CMK (cell line): ENCODE results near the gene SYNRG.
"Not testable (repeated sequence)": the region's sequence is repeated elsewhere in the genome, so short reads cannot be mapped to it uniquely, and the experiment has no call there.

ENCODE experiments used
- DNase-seq: peaks from one replicate; pipeline ENCODE4 v3.0.0-alpha.2; 2010; ENCODE audit warnings: low read depth

SYNRG gene

GRCh38 chr17:37545486-37545885, 63.7 kb downstream of the SYNRG start:
- DNase-seq, result no peak

GRCh38 chr17:37543637-37544052, 65.6 kb downstream of the SYNRG start:
- no peak for DNase-seq

- no peak for DNase-seq
Observed at GRCh38 chr17:37541880-37542660, 67.1 kb downstream of the SYNRG start.

- DNase-seq, result no peak
Observed at GRCh38 chr17:37538981-37539659, 70.1 kb downstream of the SYNRG start.

GRCh38 chr17:37535906-37536305, 73.3 kb downstream of the SYNRG start:
- no peak for DNase-seq

GRCh38 chr17:37532756-37533155, 76.5 kb downstream of the SYNRG start:
- DNase-seq, result no peak

- DNase-seq, result no peak
Observed at GRCh38 chr17:37530420-37530819, 78.8 kb downstream of the SYNRG start.

GRCh38 chr17:37527249-37527851, 81.9 kb downstream of the SYNRG start:
- DNase-seq, result peak; percentile 31

GRCh38 chr17:37523715-37524219, 85.5 kb downstream of the SYNRG start:
- DNase-seq, result no peak

- DNase-seq, result no peak
Observed at GRCh38 chr17:37521821-37522220, 87.4 kb downstream of the SYNRG start.

- no peak for DNase-seq
Observed at GRCh38 chr17:37520174-37520573, 89.0 kb downstream of the SYNRG start.

- peak; percentile 68 for DNase-seq
Observed at GRCh38 chr17:37519251-37519985, 89.8 kb downstream of the SYNRG start.

- peak; percentile 25 for DNase-seq
Observed at GRCh38 chr17:37518826-37519225, 90.4 kb downstream of the SYNRG start.

GRCh38 chr17:37517881-37518280, 91.3 kb downstream of the SYNRG start:
- no peak for DNase-seq

- DNase-seq, result no peak
Observed at GRCh38 chr17:37516127-37516571, 93.1 kb downstream of the SYNRG start.

- DNase-seq, result no peak
Observed at GRCh38 chr17:37513711-37514110, 95.5 kb downstream of the SYNRG start.

GRCh38 chr17:37512442-37513068, 96.7 kb downstream of the SYNRG start:
- DNase-seq, result no peak

GRCh38 chr17:37511642-37512041, 97.6 kb downstream of the SYNRG start:
- DNase-seq, result not testable (repeated sequence)

- no peak for DNase-seq
Observed at GRCh38 chr17:37510056-37510455, 99.2 kb downstream of the SYNRG start.

- DNase-seq, result no peak
Observed at GRCh38 chr17:37507111-37507510, 102.1 kb downstream of the SYNRG start.

- DNase-seq, result no peak
Observed at GRCh38 chr17:37506678-37507077, 102.5 kb downstream of the SYNRG start.

GRCh38 chr17:37505333-37505732, 103.9 kb downstream of the SYNRG start:
- DNase-seq, result no peak
